IMR-90 (cell line): ENCODE measurements around the gene PEX11G.

Experiments used
- BHLHE40 ChIP-seq: fragments of 150-350 bp; IDR thresholded peaks from 2 replicates; pipeline ENCODE4 v1.6.1; 2016; ENCODE audit warnings: mild to moderate bottlenecking, low read depth, low read length
- CEBPB ChIP-seq: IDR thresholded peaks from 2 replicates; pipeline ENCODE4 v1.6.1; 2012; ENCODE audit warnings: low read depth, low read length, improper control_type of control experiment
- POLR2A ChIP-seq: IDR thresholded peaks from 2 replicates; pipeline ENCODE4 v1.6.1; 2012; ENCODE audit warnings: mild to moderate bottlenecking, low read depth, low read length
- TF ChIP-seq, protein P1 (sequence below): conservative IDR thresholded peaks from 2 replicates; pipeline ENCODE4 v1.5.1; 2012; ENCODE audit warnings: mild to moderate bottlenecking, low read depth, low read length, improper control_type of control experiment

DNA sequence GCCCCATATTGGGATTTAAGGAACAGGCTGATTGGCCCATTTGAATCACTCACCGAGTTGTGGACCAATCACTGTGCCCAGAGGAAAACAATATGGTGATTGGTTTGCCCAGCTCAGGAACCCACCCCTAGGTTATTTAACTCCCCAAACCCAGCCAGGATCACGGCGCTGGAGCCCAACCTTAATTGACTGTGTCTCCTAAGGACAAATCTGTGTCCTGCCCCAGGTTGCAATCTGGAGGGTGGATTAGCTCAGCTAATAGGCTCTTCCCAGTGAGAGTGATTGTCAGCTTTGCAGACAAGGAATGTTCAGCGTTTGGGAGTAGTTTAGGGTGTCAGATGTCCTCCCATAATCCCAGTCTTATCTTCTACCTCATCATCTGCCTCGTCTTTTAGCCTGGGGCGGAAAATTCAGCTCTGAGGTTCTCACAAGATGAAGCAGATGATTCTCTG, 23.6 kb upstream of the PEX11G start:
- TF ChIP-seq, protein P1, sequence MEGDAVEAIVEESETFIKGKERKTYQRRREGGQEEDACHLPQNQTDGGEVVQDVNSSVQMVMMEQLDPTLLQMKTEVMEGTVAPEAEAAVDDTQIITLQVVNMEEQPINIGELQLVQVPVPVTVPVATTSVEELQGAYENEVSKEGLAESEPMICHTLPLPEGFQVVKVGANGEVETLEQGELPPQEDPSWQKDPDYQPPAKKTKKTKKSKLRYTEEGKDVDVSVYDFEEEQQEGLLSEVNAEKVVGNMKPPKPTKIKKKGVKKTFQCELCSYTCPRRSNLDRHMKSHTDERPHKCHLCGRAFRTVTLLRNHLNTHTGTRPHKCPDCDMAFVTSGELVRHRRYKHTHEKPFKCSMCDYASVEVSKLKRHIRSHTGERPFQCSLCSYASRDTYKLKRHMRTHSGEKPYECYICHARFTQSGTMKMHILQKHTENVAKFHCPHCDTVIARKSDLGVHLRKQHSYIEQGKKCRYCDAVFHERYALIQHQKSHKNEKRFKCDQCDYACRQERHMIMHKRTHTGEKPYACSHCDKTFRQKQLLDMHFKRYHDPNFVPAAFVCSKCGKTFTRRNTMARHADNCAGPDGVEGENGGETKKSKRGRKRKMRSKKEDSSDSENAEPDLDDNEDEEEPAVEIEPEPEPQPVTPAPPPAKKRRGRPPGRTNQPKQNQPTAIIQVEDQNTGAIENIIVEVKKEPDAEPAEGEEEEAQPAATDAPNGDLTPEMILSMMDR = no peak
- no peak for TF ChIP-seq POLR2A
- TF ChIP-seq BHLHE40 = no peak
- no peak for TF ChIP-seq CEBPB
